Measurements from ENCODE around the gene COL4A1.

COL4A1 gene

GRCh38 chr13:110310541-110311442, 3.8 kb upstream of the COL4A1 start:
- no peak for TF ChIP-seq SIN3A (IDR thresholded peaks at IDR 0.05; ENCODE audit: borderline replicate concordance, insufficient read depth, low read length)
- no peak for TF ChIP-seq FOXP2 (optimal IDR thresholded peaks at IDR 0.05; ENCODE audit: borderline replicate concordance, extremely low read depth, extremely low read length, insufficient read depth)
- no peak for TF ChIP-seq POLR2AphosphoS5 (IDR thresholded peaks at IDR 0.05; ENCODE audit: low read depth, low read length)
- TF ChIP-seq TAF1 (IDR thresholded peaks at IDR 0.05; ENCODE audit: borderline replicate concordance, insufficient read depth, low read length) = no peak
- TF ChIP-seq, protein P1, sequence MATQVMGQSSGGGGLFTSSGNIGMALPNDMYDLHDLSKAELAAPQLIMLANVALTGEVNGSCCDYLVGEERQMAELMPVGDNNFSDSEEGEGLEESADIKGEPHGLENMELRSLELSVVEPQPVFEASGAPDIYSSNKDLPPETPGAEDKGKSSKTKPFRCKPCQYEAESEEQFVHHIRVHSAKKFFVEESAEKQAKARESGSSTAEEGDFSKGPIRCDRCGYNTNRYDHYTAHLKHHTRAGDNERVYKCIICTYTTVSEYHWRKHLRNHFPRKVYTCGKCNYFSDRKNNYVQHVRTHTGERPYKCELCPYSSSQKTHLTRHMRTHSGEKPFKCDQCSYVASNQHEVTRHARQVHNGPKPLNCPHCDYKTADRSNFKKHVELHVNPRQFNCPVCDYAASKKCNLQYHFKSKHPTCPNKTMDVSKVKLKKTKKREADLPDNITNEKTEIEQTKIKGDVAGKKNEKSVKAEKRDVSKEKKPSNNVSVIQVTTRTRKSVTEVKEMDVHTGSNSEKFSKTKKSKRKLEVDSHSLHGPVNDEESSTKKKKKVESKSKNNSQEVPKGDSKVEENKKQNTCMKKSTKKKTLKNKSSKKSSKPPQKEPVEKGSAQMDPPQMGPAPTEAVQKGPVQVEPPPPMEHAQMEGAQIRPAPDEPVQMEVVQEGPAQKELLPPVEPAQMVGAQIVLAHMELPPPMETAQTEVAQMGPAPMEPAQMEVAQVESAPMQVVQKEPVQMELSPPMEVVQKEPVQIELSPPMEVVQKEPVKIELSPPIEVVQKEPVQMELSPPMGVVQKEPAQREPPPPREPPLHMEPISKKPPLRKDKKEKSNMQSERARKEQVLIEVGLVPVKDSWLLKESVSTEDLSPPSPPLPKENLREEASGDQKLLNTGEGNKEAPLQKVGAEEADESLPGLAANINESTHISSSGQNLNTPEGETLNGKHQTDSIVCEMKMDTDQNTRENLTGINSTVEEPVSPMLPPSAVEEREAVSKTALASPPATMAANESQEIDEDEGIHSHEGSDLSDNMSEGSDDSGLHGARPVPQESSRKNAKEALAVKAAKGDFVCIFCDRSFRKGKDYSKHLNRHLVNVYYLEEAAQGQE (IDR thresholded peaks at IDR 0.05; ENCODE audit: insufficient read depth in 1 of 2, low read depth in 2 of 2, low read length in 2 of 2) = no peak

- TF ChIP-seq, protein P1 (IDR thresholded peaks at IDR 0.05; ENCODE audit: insufficient read depth in 1 of 2, low read depth in 2 of 2, low read length in 2 of 2) = no peak
- TF ChIP-seq SIN3A (IDR thresholded peaks at IDR 0.05; ENCODE audit: borderline replicate concordance, insufficient read depth, low read length) = no peak
- TF ChIP-seq FOXP2 (optimal IDR thresholded peaks at IDR 0.05; ENCODE audit: borderline replicate concordance, extremely low read depth, extremely low read length, insufficient read depth) = no peak
- no peak for TF ChIP-seq POLR2AphosphoS5 (IDR thresholded peaks at IDR 0.05; ENCODE audit: low read depth, low read length)
- no peak for TF ChIP-seq TAF1 (IDR thresholded peaks at IDR 0.05; ENCODE audit: borderline replicate concordance, insufficient read depth, low read length)
Measured at GRCh38 chr13:110309661-110310524, 2.9 kb upstream of the COL4A1 start.

- TF ChIP-seq SIN3A (IDR thresholded peaks at IDR 0.05; ENCODE audit: borderline replicate concordance, insufficient read depth, low read length) = no peak
- TF ChIP-seq POLR2AphosphoS5 (IDR thresholded peaks at IDR 0.05; ENCODE audit: low read depth, low read length) = no peak
- no peak for TF ChIP-seq TAF1 (IDR thresholded peaks at IDR 0.05; ENCODE audit: borderline replicate concordance, insufficient read depth, low read length)
Measured at GRCh38 chr13:110308656-110309359, 1.9 kb upstream of the COL4A1 start.

GRCh38 chr13:110307767-110308655, 1.1 kb upstream of the COL4A1 start:
- no peak for TF ChIP-seq SIN3A (IDR thresholded peaks at IDR 0.05; ENCODE audit: borderline replicate concordance, insufficient read depth, low read length)
- TF ChIP-seq FOXP2 (optimal IDR thresholded peaks at IDR 0.05; ENCODE audit: borderline replicate concordance, extremely low read depth, extremely low read length, insufficient read depth) = no peak
- TF ChIP-seq, protein P1 (IDR thresholded peaks at IDR 0.05; ENCODE audit: insufficient read depth in 1 of 2, low read depth in 2 of 2, low read length in 2 of 2) = no peak
- TF ChIP-seq POLR2AphosphoS5 (IDR thresholded peaks at IDR 0.05; ENCODE audit: low read depth, low read length) = no peak
- TF ChIP-seq TAF1 (IDR thresholded peaks at IDR 0.05; ENCODE audit: borderline replicate concordance, insufficient read depth, low read length) = no peak
